Endodermal cell (in vitro differentiated cells): Measurements from ENCODE around the gene THSD4. TPM values are rescaled to one million over a fixed set of nuclear protein-coding genes. Genes with fewer than 3 reads are reported as not detected.

Experiments used
- DNase-seq: peaks from one replicate; pipeline ENCODE4 v3.0.0-alpha.2; 2017
- H3K27ac ChIP-seq: 2 replicates; pipeline ENCODE4 v1.5.1; 2013; ENCODE audit warnings: mild to moderate bottlenecking, low read depth, low read length, moderate library complexity
- H3K27me3 ChIP-seq: 2 replicates; pipeline ENCODE4 v1.6.1; 2013; ENCODE audit warnings: mild to moderate bottlenecking, low read length, moderate library complexity; ENCODE audit not compliant: insufficient read depth, control insufficient read depth, poor library complexity, severe bottlenecking
- H3K36me3 ChIP-seq: 2 replicates; pipeline ENCODE4 v1.7.0; 2013; ENCODE audit warnings: mild to moderate bottlenecking, low read length, moderate library complexity; ENCODE audit not compliant: control insufficient read depth, insufficient read depth
- H3K4me1 ChIP-seq: one replicate; pipeline ENCODE4 v1.7.0; 2013; ENCODE audit warnings: low read length; ENCODE audit not compliant: control insufficient read depth, insufficient read depth
- H3K4me3 ChIP-seq: 2 replicates; pipeline ENCODE4 v1.5.1; 2013; ENCODE audit warnings: mild to moderate bottlenecking, low read length, moderate library complexity
- H3K9ac ChIP-seq: 2 replicates; pipeline ENCODE4 v1.6.1; 2013; ENCODE audit warnings: mild to moderate bottlenecking, low read length, moderate library complexity; ENCODE audit not compliant: poor library complexity, severe bottlenecking; ENCODE audit errors: extremely low read depth
- H3K9me3 ChIP-seq: 2 replicates; pipeline ENCODE4 v1.6.1; 2013; ENCODE audit warnings: mild to moderate bottlenecking, low read length, moderate library complexity; ENCODE audit not compliant: control insufficient read depth
- H3K27ac Mint-ChIP-seq: 2 replicates; pipeline ENCODE4 v1.8.0; 2020; ENCODE audit warnings: mixed read lengths
- H3K27me3 Mint-ChIP-seq: 2 replicates; pipeline ENCODE4 v1.8.0; 2021; ENCODE audit warnings: mild to moderate bottlenecking, mixed read lengths; ENCODE audit not compliant: insufficient read depth
- H3K36me3 Mint-ChIP-seq: 2 replicates; pipeline ENCODE4 v1.8.0; 2020; ENCODE audit warnings: low read depth, mixed read lengths
- H3K4me1 Mint-ChIP-seq: 2 replicates; pipeline ENCODE4 v1.8.0; 2020; ENCODE audit warnings: mixed read lengths
- H3K4me3 Mint-ChIP-seq: 2 replicates; pipeline ENCODE4 v1.8.0; 2020; ENCODE audit warnings: mild to moderate bottlenecking, moderate library complexity, mixed read lengths
- H3K9me3 Mint-ChIP-seq: 2 replicates; pipeline ENCODE4 v1.8.0; 2020; ENCODE audit warnings: mild to moderate bottlenecking, mixed read lengths
- CTCF ChIP-seq: fragments of 200-600 bp; sonication (generic); conservative IDR thresholded peaks from 2 replicates; pipeline ENCODE4 v1.5.0; 2021; ENCODE audit warnings: antibody characterized with exemption, mild to moderate bottlenecking
- WGBS, 2 experiments: methylation state at CpG; one replicate each; pipeline versions ENCODE4 v1.1.5 to v1.1.7; 2013; ENCODE audit warnings: missing lambda C conversion rate in 2 of 2, mixed read lengths in 1 of 2; ENCODE audit not compliant: insufficient coverage in 1 of 2, insufficient read length in 1 of 2; 5-methylcytosine and 5-hydroxymethylcytosine counted together
- total RNA-seq, 2 donors: library from RNA; stranded (reverse); fragmentation: NEBNext Ultra II Directional in 1 of 2; extraction: Animal tissue kit (Norgen Biotek cat#: 25700) in 1 of 2; gene quantifications; 2 replicates in 1 of 2; 3 replicates in 1 of 2; pipeline ENCODE4 v1.2.1, GENCODE V29; 2021

THSD4 gene
- total RNA-seq, 2 donors from 2014 or later = 4.6 to 5.4 TPM

- peaks cover 24% of the 10 kb centered on the region for H3K4me1 ChIP-seq
- 93 to 96% methylated on average over 6 to 8 of the region's 9 CpGs for WGBS, 2 experiments
- no peaks in the 10 kb centered on the region for H3K27me3 Mint-ChIP-seq
- no peaks in the 10 kb centered on the region for H3K36me3 ChIP-seq
- no peak overlapping the region for H3K27ac ChIP-seq
- no peaks in the 10 kb centered on the region for H3K27me3 ChIP-seq
- TF ChIP-seq CTCF = peak; percentile 55
- H3K27ac Mint-ChIP-seq = peak overlapping the region; percentile 73
- no peak overlapping the region for H3K4me3 ChIP-seq
- H3K4me3 Mint-ChIP-seq = no peak overlapping the region
- H3K9me3 ChIP-seq = no peaks in the 10 kb centered on the region
- no peaks in the 10 kb centered on the region for H3K9me3 Mint-ChIP-seq
- no peak overlapping the region for H3K9ac ChIP-seq
- H3K36me3 Mint-ChIP-seq = no peaks in the 10 kb centered on the region
- H3K4me1 Mint-ChIP-seq = peaks cover 41% of the 10 kb centered on the region
- peak; percentile 65 for DNase-seq
Observed at GRCh38 chr15:71650603-71651002, 535.3 kb downstream of the THSD4 start.

GRCh38 chr15:71651750-71652186 is 536.5 kb downstream of the THSD4 start:
- peak; percentile 85 for TF ChIP-seq CTCF
- no peaks in the 10 kb centered on the region for H3K36me3 ChIP-seq
- Mint-ChIP-seq H3K4me1 (peaks cover 41% of the 10 kb centered on the region), H3K27ac (no peak overlapping the region), H3K36me3 (no peaks in the 10 kb centered on the region), H3K27me3 (no peaks in the 10 kb centered on the region), H3K4me3 (no peak overlapping the region), H3K9me3 (no peaks in the 10 kb centered on the region)
- H3K27me3 ChIP-seq = no peaks in the 10 kb centered on the region
- no peak overlapping the region for H3K27ac ChIP-seq
- 40 to 48% methylated on average over 1 to 5 of the region's 5 CpGs for WGBS, 2 experiments
- H3K9me3 ChIP-seq = no peaks in the 10 kb centered on the region
- no peak overlapping the region for H3K9ac ChIP-seq
- peak; percentile 83 for DNase-seq
- H3K4me3 ChIP-seq = no peak overlapping the region
- H3K4me1 ChIP-seq = peaks cover 21% of the 10 kb centered on the region

- no peak overlapping the region for H3K4me3 Mint-ChIP-seq
- WGBS, 2 experiments = 88 to 98% methylated on average over 5 to 8 of the region's 8 CpGs
- no peak overlapping the region for H3K27ac Mint-ChIP-seq
- no peak overlapping the region for H3K9ac ChIP-seq
- no peaks in the 10 kb centered on the region for H3K36me3 ChIP-seq
- no peak for TF ChIP-seq CTCF
- no peaks in the 10 kb centered on the region for H3K9me3 Mint-ChIP-seq
- H3K4me1 Mint-ChIP-seq = peaks cover 21% of the 10 kb centered on the region
- no peak overlapping the region for H3K4me3 ChIP-seq
- no peak overlapping the region for H3K27ac ChIP-seq
- no peak for DNase-seq
- H3K27me3 Mint-ChIP-seq = no peaks in the 10 kb centered on the region
- no peaks in the 10 kb centered on the region for H3K27me3 ChIP-seq
- no peaks in the 10 kb centered on the region for H3K36me3 Mint-ChIP-seq
- H3K9me3 ChIP-seq = no peaks in the 10 kb centered on the region
- H3K4me1 ChIP-seq = peaks cover 13% of the 10 kb centered on the region
Observed at GRCh38 chr15:71654042-71654719, 538.9 kb downstream of the THSD4 start.
